HCT116 (cell line): Measurements from ENCODE around the gene HTRA2.

ENCODE experiments used
- CEBPB ChIP-seq: IDR thresholded peaks from 2 replicates; pipeline ENCODE4 v1.6.1; 2012; ENCODE audit warnings: low read depth
- CTCF ChIP-seq, 3 experiments: fragments of 200-600 bp in 1 of 3; sonication (generic) in 1 of 3; IDR thresholded peaks in 2 of 3; conservative IDR thresholded peaks in 1 of 3; 2 replicates each; pipeline ENCODE4 v1.5.1; 2012 to 2017; ENCODE audit warnings: low read depth in 2 of 3, low read length in 2 of 3, antibody characterized with exemption in 1 of 3, borderline replicate concordance in 1 of 3, control low read depth in 1 of 3, mild to moderate bottlenecking in 1 of 3, mixed read lengths in 1 of 3, mixed run types in 1 of 3, moderate library complexity in 1 of 3; ENCODE audit not compliant: insufficient read depth in 1 of 3
- FOSL1 ChIP-seq: IDR thresholded peaks from 2 replicates; pipeline ENCODE4 v1.6.1; 2012; ENCODE audit warnings: low read depth
- MAX ChIP-seq: IDR thresholded peaks from 2 replicates; pipeline ENCODE4 v1.6.1; 2012
- POLR2AphosphoS5 ChIP-seq: IDR thresholded peaks from 2 replicates; pipeline ENCODE4 v1.6.1; 2011; ENCODE audit warnings: mild to moderate bottlenecking, low read depth, low read length, moderate library complexity
- REST ChIP-seq: IDR thresholded peaks from 2 replicates; pipeline ENCODE4 v1.6.1; 2012; ENCODE audit warnings: low read depth
- SP1 ChIP-seq: IDR thresholded peaks from 2 replicates; pipeline ENCODE4 v1.6.1; 2012; ENCODE audit warnings: low read depth
- ZBTB33 ChIP-seq: IDR thresholded peaks from 2 replicates; pipeline ENCODE4 v1.6.1; 2011; ENCODE audit warnings: mild to moderate bottlenecking, low read length, moderate library complexity; ENCODE audit not compliant: insufficient replicate concordance; ENCODE audit errors: extremely low read depth

GRCh38 chr2:74540291-74540690, 10.6 kb downstream of the HTRA2 start:
- TF ChIP-seq CTCF (IDR thresholded peaks at IDR 0.05 in 2 of 3, conservative IDR thresholded peaks at IDR 0.05 in 1 of 3; ENCODE audit: borderline replicate concordance in 1 of 3, insufficient read depth in 1 of 3, low read depth in 2 of 3, low read length in 2 of 3) (no peak), MAX (no peak), ZBTB33 (no peak), POLR2AphosphoS5 (no peak), FOSL1 (no peak), REST (no peak), SP1 (no peak), CEBPB (no peak)
